Rectal smooth muscle tissue (tissue), 1 donor: ENCODE data around the gene NRROS.

Source experiments
- H3K27ac ChIP-seq: one replicate; pipeline ENCODE4 v1.7.0; 2013; ENCODE audit warnings: low read depth, low read length, inconsistent platforms
- H3K27me3 ChIP-seq: one replicate; pipeline ENCODE4 v1.7.0; 2013; ENCODE audit warnings: low read length; ENCODE audit not compliant: control insufficient read depth, insufficient read depth
- H3K36me3 ChIP-seq: one replicate; pipeline ENCODE4 v1.7.0; 2013; ENCODE audit warnings: low read length; ENCODE audit not compliant: control insufficient read depth, insufficient read depth
- H3K4me1 ChIP-seq: one replicate; pipeline ENCODE4 v1.7.0; 2013; ENCODE audit warnings: low read length; ENCODE audit not compliant: control insufficient read depth, insufficient read depth
- H3K4me3 ChIP-seq: one replicate; pipeline ENCODE4 v1.7.0; 2013; ENCODE audit warnings: low read length
- H3K9ac ChIP-seq: one replicate; pipeline ENCODE4 v1.7.0; 2013; ENCODE audit warnings: low read length

NRROS gene

DNA sequence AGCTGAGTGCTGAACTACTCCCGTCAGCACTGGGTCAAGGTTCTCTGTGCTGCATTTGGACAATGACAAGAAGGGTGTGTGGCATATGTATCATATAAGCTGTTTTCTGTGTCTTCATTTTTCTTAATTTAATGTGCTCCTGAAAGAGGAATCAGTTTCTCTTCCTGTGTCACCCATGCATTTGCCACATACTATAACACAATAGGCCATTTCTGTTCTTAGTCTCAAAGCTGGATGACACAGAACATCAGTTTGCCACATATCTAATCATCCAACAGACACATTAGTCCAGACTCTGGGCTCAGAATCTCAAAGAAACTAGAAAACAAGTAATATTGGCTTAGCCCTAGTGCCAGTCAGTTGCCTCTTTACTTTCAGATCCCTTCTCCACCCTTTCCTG lies 38.4 kb downstream of the NRROS start:
- H3K36me3 ChIP-seq, result no peaks in the 10 kb centered on the region
- no peaks in the 10 kb centered on the region for H3K27me3 ChIP-seq
- no peaks in the 10 kb centered on the region for H3K4me1 ChIP-seq
- no peak overlapping the region for H3K27ac ChIP-seq
- no peak overlapping the region for H3K9ac ChIP-seq
- H3K4me3 ChIP-seq, result no peak overlapping the region

DNA sequence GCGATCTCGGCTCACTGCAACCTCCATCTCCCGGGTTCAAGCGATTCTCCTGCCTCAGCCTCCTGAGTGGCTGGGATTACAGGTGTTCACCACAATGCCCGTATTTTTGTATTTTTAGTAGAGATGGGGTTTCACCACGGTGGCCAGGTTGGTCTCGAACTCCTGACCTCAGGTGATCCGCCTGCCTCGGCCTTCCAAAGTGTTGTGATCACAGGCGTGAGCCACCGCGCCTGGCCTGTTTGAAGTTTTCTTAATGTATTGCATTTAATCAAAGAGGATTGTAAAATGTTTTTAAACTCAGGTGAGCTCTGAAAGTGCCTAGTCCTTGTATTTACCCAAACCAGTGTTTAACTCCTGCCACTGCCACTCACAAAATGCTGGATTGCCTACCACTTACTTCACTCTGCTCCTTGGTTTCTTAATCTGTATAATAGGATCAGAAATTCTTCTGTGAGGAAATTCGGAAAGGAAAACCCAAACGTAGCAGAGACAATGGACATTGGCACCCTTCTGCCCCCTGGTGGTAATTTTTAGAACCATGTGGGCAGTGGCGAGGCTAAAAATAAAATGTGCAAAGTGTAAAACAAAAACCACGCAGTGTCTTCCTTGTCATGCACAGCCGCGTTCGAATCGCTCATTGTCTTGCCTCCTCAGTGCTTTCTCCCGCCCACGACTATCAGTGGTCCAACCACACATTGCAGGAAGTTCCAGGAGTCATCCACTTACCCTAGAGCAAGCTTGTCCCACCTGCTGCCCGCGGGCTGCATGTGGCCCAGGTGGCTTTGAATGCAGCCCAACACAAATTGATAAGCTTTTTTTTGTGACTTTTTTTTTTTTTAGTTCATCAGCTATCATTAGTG lies 45.3 kb downstream of the NRROS start:
- no peaks in the 10 kb centered on the region for H3K27me3 ChIP-seq
- no peaks in the 10 kb centered on the region for H3K36me3 ChIP-seq
- H3K27ac ChIP-seq, result no peak overlapping the region
- H3K4me3 ChIP-seq, result peak overlapping the region; percentile 50
- H3K9ac ChIP-seq, result no peak overlapping the region
- H3K4me1 ChIP-seq, result no peaks in the 10 kb centered on the region

- no peaks in the 10 kb centered on the region for H3K4me1 ChIP-seq
- H3K27me3 ChIP-seq, result no peaks in the 10 kb centered on the region
- H3K4me3 ChIP-seq, result no peak overlapping the region
- H3K36me3 ChIP-seq, result no peaks in the 10 kb centered on the region
- no peak overlapping the region for H3K9ac ChIP-seq
- H3K27ac ChIP-seq, result no peak overlapping the region
Measured at GRCh38 chr3:196686436-196686835, 46.9 kb downstream of the NRROS start.

- no peaks in the 10 kb centered on the region for H3K36me3 ChIP-seq
- H3K27ac ChIP-seq, result no peak overlapping the region
- H3K27me3 ChIP-seq, result no peaks in the 10 kb centered on the region
- H3K9ac ChIP-seq, result no peak overlapping the region
- no peak overlapping the region for H3K4me3 ChIP-seq
- H3K4me1 ChIP-seq, result no peaks in the 10 kb centered on the region
Measured at GRCh38 chr3:196688349-196688748, 48.9 kb downstream of the NRROS start.

DNA sequence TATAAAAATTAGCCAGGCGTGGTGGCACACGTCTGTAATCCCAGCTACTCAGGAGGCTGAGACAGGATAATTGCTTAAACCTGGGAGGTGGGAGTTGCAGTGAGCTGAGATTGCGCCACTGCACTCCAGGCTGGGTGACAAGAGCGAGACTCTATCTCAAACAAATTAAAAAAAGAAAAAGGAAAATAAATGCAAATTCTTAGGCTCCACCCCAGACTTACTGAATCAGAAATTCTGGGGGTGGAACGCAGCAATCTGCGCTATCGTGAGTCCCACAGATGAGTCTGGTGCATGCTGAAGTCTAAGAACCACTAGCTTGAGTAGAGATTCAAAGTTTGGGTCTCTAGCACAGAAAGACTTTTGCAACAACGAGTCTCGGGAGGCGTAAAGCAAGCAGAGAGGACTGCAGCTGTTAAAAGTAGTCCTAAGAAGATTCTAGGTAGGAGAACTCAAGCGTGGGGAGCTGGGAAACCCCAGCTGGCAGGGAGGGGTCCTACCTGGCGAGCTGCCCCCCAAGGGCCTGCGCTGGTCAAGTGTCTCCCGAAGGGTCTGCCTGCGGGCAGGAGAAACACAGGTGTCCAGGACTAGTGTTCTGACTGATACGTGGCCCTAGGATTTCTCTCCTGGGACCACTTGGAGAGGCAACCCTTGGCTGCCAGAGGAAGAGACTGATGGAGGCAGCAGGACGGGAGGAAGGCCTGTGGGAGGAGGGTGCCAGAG lies 50.6 kb downstream of the NRROS start:
- H3K27ac ChIP-seq, result no peak overlapping the region
- H3K27me3 ChIP-seq, result no peaks in the 10 kb centered on the region
- no peaks in the 10 kb centered on the region for H3K36me3 ChIP-seq
- no peak overlapping the region for H3K9ac ChIP-seq
- no peaks in the 10 kb centered on the region for H3K4me1 ChIP-seq
- H3K4me3 ChIP-seq, result no peak overlapping the region

- Histone ChIP-seq H3K27ac (no peak overlapping the region), H3K9ac (no peak overlapping the region), H3K36me3 (no peaks in the 10 kb centered on the region), H3K4me3 (no peak overlapping the region), H3K27me3 (no peaks in the 10 kb centered on the region), H3K4me1 (no peaks in the 10 kb centered on the region)
Measured at GRCh38 chr3:196691386-196691785, 51.9 kb downstream of the NRROS start.

GRCh38 chr3:196694202-196694638 lies 54.7 kb downstream of the NRROS start:
- no peak overlapping the region for H3K9ac ChIP-seq
- no peaks in the 10 kb centered on the region for H3K27me3 ChIP-seq
- H3K27ac ChIP-seq, result no peak overlapping the region
- H3K4me1 ChIP-seq, result no peaks in the 10 kb centered on the region
- H3K36me3 ChIP-seq, result no peaks in the 10 kb centered on the region
- H3K4me3 ChIP-seq, result no peak overlapping the region

DNA sequence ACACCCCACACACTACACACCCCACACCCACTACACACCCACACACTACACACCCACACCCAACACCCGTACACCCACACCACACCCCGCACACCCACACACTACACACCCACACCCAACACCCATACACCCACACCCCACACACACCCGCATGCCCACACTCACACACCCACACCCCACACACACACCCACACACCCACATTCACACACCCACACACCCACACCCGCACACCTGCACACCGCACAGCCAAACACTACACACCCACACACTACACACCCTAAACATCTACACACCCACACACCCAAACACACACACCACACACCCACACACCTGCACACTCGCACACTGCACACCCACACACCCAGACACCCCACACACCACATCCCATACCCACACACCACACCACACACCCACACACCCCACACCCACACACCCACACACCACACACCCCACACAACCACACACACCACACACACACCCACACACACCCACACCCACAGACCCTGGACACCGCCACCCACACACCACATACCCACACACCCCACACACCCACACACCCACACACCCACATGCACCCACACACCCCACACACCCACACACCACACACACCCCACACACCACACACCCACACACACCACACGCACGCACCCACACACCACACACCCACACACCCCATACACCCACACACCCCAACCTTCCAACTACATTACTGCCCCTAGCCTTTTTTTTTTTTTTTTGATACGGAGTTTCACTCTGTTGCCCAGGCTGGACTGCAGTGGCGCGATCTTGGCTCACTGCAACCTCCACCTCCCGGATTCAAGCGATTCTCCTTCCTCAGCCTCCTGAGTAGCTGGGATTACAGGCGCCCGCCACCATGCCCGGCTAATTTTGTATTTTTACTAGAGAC lies 55.7 kb downstream of the NRROS start:
- H3K4me1 ChIP-seq, result no peaks in the 10 kb centered on the region
- no peaks in the 10 kb centered on the region for H3K36me3 ChIP-seq
- no peaks in the 10 kb centered on the region for H3K27me3 ChIP-seq
- H3K4me3 ChIP-seq, result no peak overlapping the region
- H3K27ac ChIP-seq, result no peak overlapping the region
- no peak overlapping the region for H3K9ac ChIP-seq

- no peak overlapping the region for H3K4me3 ChIP-seq
- no peak overlapping the region for H3K27ac ChIP-seq
- H3K4me1 ChIP-seq, result no peaks in the 10 kb centered on the region
- no peaks in the 10 kb centered on the region for H3K36me3 ChIP-seq
- no peak overlapping the region for H3K9ac ChIP-seq
- H3K27me3 ChIP-seq, result no peaks in the 10 kb centered on the region
Measured at GRCh38 chr3:196695849-196696226, 56.3 kb downstream of the NRROS start.

DNA sequence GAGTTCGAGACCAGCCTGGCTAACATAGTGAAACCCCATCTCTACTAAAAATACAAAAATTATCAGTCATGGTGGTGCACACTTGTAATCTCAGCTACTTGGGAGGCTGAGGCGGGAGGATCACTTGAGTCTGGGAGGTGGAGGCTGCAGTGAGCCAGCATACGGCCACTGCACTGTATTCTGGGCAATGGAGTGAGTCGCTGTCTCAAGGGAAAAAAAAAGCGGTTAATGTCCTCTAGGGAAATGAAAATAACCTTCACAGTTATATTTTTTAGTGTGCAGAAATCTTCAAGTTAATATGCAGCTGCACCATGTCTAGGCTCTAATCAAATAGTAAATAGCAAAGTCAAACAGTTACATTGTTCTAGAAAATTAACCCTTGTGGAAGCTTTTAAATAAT lies 57.8 kb downstream of the NRROS start:
- Histone ChIP-seq H3K27me3 (no peaks in the 10 kb centered on the region), H3K9ac (no peak overlapping the region), H3K4me3 (no peak overlapping the region), H3K36me3 (no peaks in the 10 kb centered on the region), H3K4me1 (no peaks in the 10 kb centered on the region), H3K27ac (no peak overlapping the region)

GRCh38 chr3:196699749-196700148 lies 60.3 kb downstream of the NRROS start:
- H3K27ac ChIP-seq, result no peak overlapping the region

GRCh38 chr3:196700801-196701200 lies 61.3 kb downstream of the NRROS start:
- H3K4me3 ChIP-seq, result no peak overlapping the region
- H3K4me1 ChIP-seq, result no peaks in the 10 kb centered on the region
- H3K27ac ChIP-seq, result no peak overlapping the region
- no peak overlapping the region for H3K9ac ChIP-seq
- H3K27me3 ChIP-seq, result no peaks in the 10 kb centered on the region
- H3K36me3 ChIP-seq, result no peaks in the 10 kb centered on the region

More at GRCh38 chr3:196699749-196700148, 60.3 kb downstream of the NRROS start:
- Histone ChIP-seq H3K4me3 (no peak overlapping the region), H3K36me3 (no peaks in the 10 kb centered on the region), H3K4me1 (no peaks in the 10 kb centered on the region), H3K9ac (no peak overlapping the region), H3K27me3 (no peaks in the 10 kb centered on the region)
